Cardiac muscle cell (in vitro differentiated cells and primary cell): ENCODE measurements around the gene YAE1. TPM values are rescaled to one million over a fixed set of nuclear protein-coding genes. Genes with fewer than 3 reads are reported as not detected.

Experiments used
- DNase-seq, 2 donors: peaks; one replicate each; pipeline versions ENCODE4 v3.0.0 to v3.0.0-alpha.2; 2010 to 2017; ENCODE audit warnings: low read depth in 1 of 2, low spot score in 1 of 2
- H3K27ac ChIP-seq: fragments of 200-600 bp; sonication (generic); 2 replicates; pipeline ENCODE4 v1.5.1; 2016
- H3K27me3 ChIP-seq: fragments of 200-600 bp; sonication (generic); 2 replicates; pipeline ENCODE4 v1.6.0; 2016; ENCODE audit warnings: control low read depth
- H3K36me3 ChIP-seq: fragments of 200-600 bp; sonication (generic); 2 replicates; pipeline ENCODE4 v1.5.1; 2016; ENCODE audit warnings: control low read depth
- H3K4me1 ChIP-seq: fragments of 200-600 bp; sonication (generic); 2 replicates; pipeline ENCODE4 v1.8.1; 2017; ENCODE audit warnings: low read depth, mild to moderate bottlenecking, mixed run types
- H3K4me3 ChIP-seq: fragments of 200-600 bp; sonication (generic); 2 replicates; pipeline ENCODE4 v1.5.1; 2016; ENCODE audit warnings: mild to moderate bottlenecking
- H3K9me3 ChIP-seq: fragments of 200-600 bp; sonication (generic); 2 replicates; pipeline ENCODE4 v1.5.1; 2017; ENCODE audit warnings: low read depth, mild to moderate bottlenecking, control low read depth
- polyA plus RNA-seq: library from polyadenylated mRNA; unstranded; fragments of >200 nt; fragmentation: Nextera tagmentation; extraction: Ambion mirVana; gene quantifications from 2 replicates; pipeline ENCODE4 v1.2.1, GENCODE V29; 2016
- total RNA-seq: library from RNA; depleted of rRNA; stranded (reverse); fragments of >200 nt; gene quantifications from 2 replicates; pipeline ENCODE4 v1.2.3, GENCODE V29; 2016
- TF ChIP-seq, protein P1 (sequence below): IDR thresholded peaks from 2 replicates; pipeline ENCODE4 v1.5.1; 2012; ENCODE audit warnings: low read depth, mild to moderate bottlenecking, low read length

The YAE1 gene
- total and polyA plus RNA-seq, 2 experiments from 2014 or later: 33.7 to 50.6 TPM

DNA sequence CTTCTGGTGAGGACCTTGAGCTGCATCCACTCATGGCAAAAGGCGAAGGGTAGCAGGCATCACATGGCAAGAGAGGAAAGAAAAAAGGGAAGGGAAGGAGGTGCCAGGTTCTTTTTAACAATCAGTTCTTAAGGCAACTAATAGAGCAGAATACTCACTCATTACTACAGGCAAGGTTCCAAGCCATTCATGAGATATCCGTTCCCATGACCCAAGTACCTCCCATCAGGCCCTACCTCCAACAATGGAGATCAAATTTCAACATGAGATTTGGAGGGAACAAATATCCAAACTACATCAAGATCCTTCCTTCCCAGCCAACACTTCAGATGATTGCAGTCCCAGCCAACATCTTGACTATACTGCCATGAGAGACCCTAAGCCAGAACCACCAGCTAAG is 38.9 kb upstream of the YAE1 start:
- DNase-seq: peak in 1 of 2 donors; percentile 20
- Histone ChIP-seq H3K27ac (no peak overlapping the region), H3K36me3 (no peaks in the 10 kb centered on the region), H3K27me3 (no peaks in the 10 kb centered on the region), H3K9me3 (no peaks in the 10 kb centered on the region), H3K4me3 (no peak overlapping the region), H3K4me1 (no peaks in the 10 kb centered on the region)
- TF ChIP-seq, protein P1, sequence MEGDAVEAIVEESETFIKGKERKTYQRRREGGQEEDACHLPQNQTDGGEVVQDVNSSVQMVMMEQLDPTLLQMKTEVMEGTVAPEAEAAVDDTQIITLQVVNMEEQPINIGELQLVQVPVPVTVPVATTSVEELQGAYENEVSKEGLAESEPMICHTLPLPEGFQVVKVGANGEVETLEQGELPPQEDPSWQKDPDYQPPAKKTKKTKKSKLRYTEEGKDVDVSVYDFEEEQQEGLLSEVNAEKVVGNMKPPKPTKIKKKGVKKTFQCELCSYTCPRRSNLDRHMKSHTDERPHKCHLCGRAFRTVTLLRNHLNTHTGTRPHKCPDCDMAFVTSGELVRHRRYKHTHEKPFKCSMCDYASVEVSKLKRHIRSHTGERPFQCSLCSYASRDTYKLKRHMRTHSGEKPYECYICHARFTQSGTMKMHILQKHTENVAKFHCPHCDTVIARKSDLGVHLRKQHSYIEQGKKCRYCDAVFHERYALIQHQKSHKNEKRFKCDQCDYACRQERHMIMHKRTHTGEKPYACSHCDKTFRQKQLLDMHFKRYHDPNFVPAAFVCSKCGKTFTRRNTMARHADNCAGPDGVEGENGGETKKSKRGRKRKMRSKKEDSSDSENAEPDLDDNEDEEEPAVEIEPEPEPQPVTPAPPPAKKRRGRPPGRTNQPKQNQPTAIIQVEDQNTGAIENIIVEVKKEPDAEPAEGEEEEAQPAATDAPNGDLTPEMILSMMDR: no peak

DNA sequence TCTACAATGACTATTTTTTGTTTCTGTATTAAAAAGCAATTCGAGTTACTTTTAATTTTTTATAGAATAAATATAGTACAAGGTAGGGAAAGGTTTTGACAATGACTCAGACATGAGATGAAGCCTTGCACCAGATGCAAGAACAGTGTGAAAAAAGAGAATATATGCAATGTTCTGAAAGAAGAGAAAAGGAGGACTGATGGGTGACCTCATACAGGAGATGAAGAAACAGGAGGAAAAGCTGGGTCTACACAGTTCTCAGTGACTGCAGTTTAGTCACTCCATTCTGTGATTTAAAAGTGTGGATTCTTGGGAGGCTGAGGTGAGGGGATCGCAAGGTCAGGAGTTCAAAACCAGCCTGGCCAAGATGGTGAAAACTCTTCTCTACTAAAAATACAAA is 38.3 kb upstream of the YAE1 start:
- Histone ChIP-seq H3K9me3 (no peaks in the 10 kb centered on the region), H3K36me3 (no peaks in the 10 kb centered on the region), H3K27ac (no peak overlapping the region), H3K4me1 (no peaks in the 10 kb centered on the region), H3K4me3 (no peak overlapping the region), H3K27me3 (no peaks in the 10 kb centered on the region)
- DNase-seq: peak in 1 of 2 donors; percentile 18
- TF ChIP-seq, protein P1: no peak

DNA sequence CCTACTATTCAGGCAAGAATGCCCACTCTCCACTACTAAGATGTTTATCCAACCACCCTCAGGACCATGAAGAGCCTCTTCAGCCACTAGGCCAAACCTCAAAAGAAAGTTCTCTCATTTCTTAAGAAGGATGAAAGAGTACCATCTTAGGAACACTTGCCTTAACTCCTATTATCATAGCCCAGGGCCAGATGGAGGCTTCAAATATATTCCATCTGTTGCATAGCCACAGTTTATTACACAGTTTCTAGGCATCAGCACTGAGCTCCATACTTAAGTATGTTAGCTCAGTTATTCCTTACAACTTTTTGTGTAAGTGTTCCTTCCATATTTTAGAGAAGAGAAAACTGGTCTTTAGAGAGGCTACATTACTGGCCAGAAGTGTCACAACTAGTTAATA is 37.4 kb upstream of the YAE1 start:
- no peak overlapping the region for H3K27ac ChIP-seq
- H3K9me3 ChIP-seq: no peaks in the 10 kb centered on the region
- H3K4me3 ChIP-seq: no peak overlapping the region
- H3K36me3 ChIP-seq: no peaks in the 10 kb centered on the region
- no peaks in the 10 kb centered on the region for H3K4me1 ChIP-seq
- TF ChIP-seq, protein P1: no peak
- H3K27me3 ChIP-seq: no peaks in the 10 kb centered on the region
- DNase-seq: no peak

DNA sequence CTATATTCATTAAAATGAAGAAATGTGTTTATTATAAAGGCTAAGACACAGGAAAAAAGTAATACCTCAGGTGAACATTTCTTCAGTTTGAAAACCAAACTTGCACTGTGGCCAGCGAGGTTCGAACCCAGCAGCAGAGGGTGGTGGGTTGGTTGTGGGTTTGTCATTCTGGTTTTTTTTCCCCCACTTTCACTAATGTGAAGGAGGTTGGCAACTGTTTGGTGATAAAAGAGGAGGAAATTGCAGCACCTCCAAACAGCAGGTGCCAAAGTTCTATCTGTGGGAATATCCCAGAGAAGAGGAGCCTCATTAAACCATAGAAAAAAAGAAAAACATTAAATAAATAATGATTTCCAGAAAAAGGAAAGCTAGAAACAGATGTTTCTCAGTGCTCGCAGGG is 36.6 kb upstream of the YAE1 start:
- H3K36me3 ChIP-seq: no peaks in the 10 kb centered on the region
- H3K9me3 ChIP-seq: no peaks in the 10 kb centered on the region
- H3K27ac ChIP-seq: no peak overlapping the region
- H3K4me3 ChIP-seq: no peak overlapping the region
- DNase-seq: no peak
- no peaks in the 10 kb centered on the region for H3K4me1 ChIP-seq
- no peaks in the 10 kb centered on the region for H3K27me3 ChIP-seq
- TF ChIP-seq, protein P1: no peak

DNA sequence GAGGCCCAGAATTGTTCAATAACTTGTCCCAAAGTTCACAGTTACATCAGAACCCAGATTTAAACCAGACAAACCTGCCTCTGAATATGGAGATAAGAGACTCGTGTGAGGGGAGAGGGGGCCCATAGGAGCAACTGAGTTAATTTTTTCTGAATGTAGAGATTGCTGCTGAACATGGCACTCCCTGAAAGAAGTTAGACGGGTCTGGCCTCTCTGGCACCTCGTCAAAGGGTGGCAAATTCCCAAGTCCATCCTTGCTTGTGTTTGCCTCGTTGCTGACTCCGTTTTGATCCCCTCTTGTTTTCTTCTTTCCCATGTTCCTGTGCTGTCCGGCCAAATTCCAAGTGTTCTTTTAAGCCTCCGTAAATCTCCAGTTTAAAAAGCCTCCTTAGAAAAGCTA is 35.2 kb upstream of the YAE1 start:
- TF ChIP-seq, protein P1: no peak
- DNase-seq: no peak
- H3K4me1 ChIP-seq: no peaks in the 10 kb centered on the region

DNA sequence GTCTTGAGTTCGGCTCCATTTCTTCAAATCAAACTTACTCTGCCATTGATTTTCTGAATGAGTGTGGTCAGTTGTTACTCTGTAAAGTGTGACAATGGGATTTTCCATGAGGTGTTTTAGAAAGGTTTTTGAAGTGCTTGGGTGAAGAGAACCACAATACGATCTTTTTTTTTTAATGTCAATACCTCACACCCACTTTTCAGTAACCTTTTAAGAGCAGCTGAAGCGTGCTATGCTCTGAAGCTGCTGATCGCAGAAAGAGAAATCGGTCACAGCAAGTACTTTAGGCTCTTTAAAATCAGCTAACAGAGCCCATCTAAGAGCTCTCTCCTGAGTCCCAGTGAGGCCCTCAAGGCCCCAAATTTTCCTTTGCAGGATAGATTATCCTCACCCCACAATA is 34.4 kb upstream of the YAE1 start:
- no peak overlapping the region for H3K27ac ChIP-seq
- H3K36me3 ChIP-seq: no peaks in the 10 kb centered on the region
- H3K27me3 ChIP-seq: no peaks in the 10 kb centered on the region
- DNase-seq: no peak
- H3K4me1 ChIP-seq: no peaks in the 10 kb centered on the region
- H3K9me3 ChIP-seq: no peaks in the 10 kb centered on the region
- TF ChIP-seq, protein P1: no peak
- H3K4me3 ChIP-seq: no peak overlapping the region

More for the DNA sequence above, 35.2 kb upstream of the YAE1 start:
- no peak overlapping the region for H3K27ac ChIP-seq
- no peaks in the 10 kb centered on the region for H3K27me3 ChIP-seq
- H3K4me3 ChIP-seq: no peak overlapping the region
- H3K36me3 ChIP-seq: no peaks in the 10 kb centered on the region
- H3K9me3 ChIP-seq: no peaks in the 10 kb centered on the region
